Adipose tissue (tissue), 3 donors: ENCODE measurements around the gene ASB9. TPM values are rescaled to one million over a fixed set of nuclear protein-coding genes. Genes with fewer than 3 reads are reported as not detected.
"Not testable (repeated sequence)": the region's sequence is repeated elsewhere in the genome, so short reads cannot be mapped to it uniquely, and the experiment has no call there.

ENCODE experiments used
- H3K27ac ChIP-seq: one replicate; pipeline ENCODE4 v1.5.1; 2013; ENCODE audit warnings: low read depth, low read length
- WGBS, 3 donors: extraction: QIAGEN DNeasy Blood & Tissue Kit; methylation state at CpG; one replicate each; pipeline ENCODE4 v1.1.7; 2013; 5-methylcytosine and 5-hydroxymethylcytosine counted together
- polyA plus RNA-seq, 3 donors: library from polyadenylated mRNA; stranded (reverse); fragments of 200-250 nt; gene quantifications; one replicate each; pipeline ENCODE4 v1.2.3, GENCODE V29; 2013
- donor health status: healthy with polysubstance abuse.
- donor health status: Bipolar disorder and iron deficiency.
- donor health status: healthy.

The ASB9 gene, protein sequence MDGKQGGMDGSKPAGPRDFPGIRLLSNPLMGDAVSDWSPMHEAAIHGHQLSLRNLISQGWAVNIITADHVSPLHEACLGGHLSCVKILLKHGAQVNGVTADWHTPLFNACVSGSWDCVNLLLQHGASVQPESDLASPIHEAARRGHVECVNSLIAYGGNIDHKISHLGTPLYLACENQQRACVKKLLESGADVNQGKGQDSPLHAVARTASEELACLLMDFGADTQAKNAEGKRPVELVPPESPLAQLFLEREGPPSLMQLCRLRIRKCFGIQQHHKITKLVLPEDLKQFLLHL
- 10 to 100 TPM in 1 of 3 donors, 1 to 10 TPM in 2; 2.3 to 13.2 (median 3.9) TPM for polyA plus RNA-seq

GRCh38 chrX:15269618-15270521 lies at the start of gene ASB9:
TSS of gene ASB9 (minus strand) at chrX:15270083. CDS start at chrX:15269874, 209 bp downstream.
- 6 to 36% (median 19%) methylated on average over 15 of the region's 15 CpGs for WGBS, 3 donors
- no peak within 1 kb of the TSS for H3K27ac ChIP-seq

DNA sequence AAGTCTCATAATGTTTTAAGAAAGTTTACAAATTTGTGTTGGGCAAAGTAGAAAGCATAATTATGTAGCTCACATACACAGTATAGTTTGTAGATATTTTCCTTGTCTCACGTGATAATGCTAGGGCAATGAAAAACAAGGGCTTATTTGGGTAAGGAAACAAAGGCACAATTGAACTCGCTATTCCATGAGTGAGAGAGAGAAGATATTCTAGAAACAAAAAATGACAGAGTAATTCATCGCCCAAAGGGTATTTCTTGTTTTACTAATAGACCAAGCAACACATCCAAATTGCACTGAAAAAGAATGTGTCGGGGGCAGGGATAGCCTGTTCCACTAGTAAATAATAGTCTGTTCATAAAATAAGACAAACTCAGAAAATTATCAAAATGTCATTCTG lies 49.2 kb upstream of the ASB9 start:
- no peak overlapping the region for H3K27ac ChIP-seq
- 80 to 97% (median 96%) methylated on average over 4 of the region's 4 CpGs for WGBS, 3 donors

DNA sequence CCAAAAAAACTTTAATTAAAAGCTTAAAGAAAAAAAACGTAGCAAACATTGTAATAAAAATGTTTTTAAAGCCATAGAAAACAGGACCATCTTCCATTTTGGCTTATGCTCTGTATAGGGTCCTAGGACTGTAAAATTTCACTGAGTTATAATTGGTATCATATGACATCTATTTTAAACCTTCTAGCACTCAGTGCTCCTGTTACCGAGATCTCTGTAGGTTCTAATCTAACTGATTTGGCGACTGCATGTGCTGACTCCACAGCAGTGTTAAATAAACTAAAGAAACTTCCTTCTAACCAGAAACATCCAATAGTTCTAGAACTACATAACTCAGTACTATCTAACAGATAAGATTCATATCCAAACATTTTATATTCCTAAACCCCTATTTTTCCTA lies 45.6 kb upstream of the ASB9 start, which contains the start of gene ASB11:
Gene ASB11 (minus strand): TSS at position 132 of the 400 bp plus-strand sequence. CDS start 35 bp downstream, at position 97.
- H3K27ac ChIP-seq: no peak within 1 kb of the TSS
- 45 to 65% (median 55%) methylated on average over 3 of the region's 3 CpGs for WGBS, 3 donors

DNA sequence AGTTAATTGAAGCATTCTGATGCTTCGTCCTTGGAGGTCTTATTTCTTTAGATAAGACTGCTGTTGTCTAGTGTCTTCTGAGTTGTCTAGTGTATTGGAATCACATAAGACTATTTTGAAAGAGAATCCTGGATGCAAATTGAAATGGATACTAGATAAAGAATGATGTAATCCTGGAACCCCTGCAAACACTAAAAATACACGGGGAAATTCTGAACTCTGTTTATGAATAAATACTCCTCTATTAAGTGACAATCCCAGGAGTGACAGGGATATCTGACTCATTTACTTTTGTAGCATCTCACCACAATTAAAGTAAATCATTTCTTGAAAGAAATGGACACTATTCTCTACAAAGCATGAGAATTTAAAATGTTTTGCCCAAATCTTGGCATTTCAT lies 44.6 kb upstream of the ASB9 start:
- 50 to 53% (median 52%) methylated on average over 2 of the region's 2 CpGs for WGBS, 3 donors
- H3K27ac ChIP-seq: no peak overlapping the region

GRCh38 chrX:15311119-15311518 lies 41.2 kb upstream of the ASB9 start:
- WGBS, 3 donors: 74 to 86% (median 76%) methylated on average over 3 of the region's 3 CpGs
- no peak overlapping the region for H3K27ac ChIP-seq

- 7 to 44% (median 21%) methylated on average over 3 of the region's 3 CpGs for WGBS, 3 donors
- H3K27ac ChIP-seq: no peak overlapping the region
Observed at GRCh38 chrX:15310117-15310516, 40.2 kb upstream of the ASB9 start.

DNA sequence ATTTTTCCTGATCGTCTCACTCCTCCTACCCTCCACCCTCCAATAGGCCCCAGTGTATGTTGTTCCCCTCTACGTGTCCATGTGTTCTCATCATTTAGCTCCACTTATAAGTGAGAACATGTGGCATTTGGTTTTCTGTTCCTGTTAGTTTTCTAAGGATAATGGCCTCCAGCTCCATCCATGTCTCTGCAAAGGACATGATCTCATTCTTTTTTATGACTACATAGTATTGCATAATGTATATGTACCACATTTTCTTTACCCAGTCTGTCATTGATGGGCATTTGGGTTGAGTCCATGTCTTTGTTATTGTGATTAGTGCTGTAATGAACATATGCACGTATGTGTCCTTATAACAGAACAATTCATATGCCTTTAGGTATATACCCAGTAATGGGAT lies 36.0 kb upstream of the ASB9 start:
- 65 to 94% (median 90%) methylated on average over 3 of the region's 3 CpGs for WGBS, 3 donors

GRCh38 chrX:15301924-15302323 lies 32.0 kb upstream of the ASB9 start:
- no peak overlapping the region for H3K27ac ChIP-seq
- 38 to 47% (median 40%) methylated on average over 4 of the region's 4 CpGs for WGBS, 3 donors

More for the DNA sequence above, 36.0 kb upstream of the ASB9 start:
- H3K27ac ChIP-seq: not testable (repeated sequence)

GRCh38 chrX:15299941-15300851 lies 30.3 kb upstream of the ASB9 start:
- no peak overlapping the region for H3K27ac ChIP-seq
- 22 to 60% (median 58%) methylated on average over 4 of the region's 4 CpGs for WGBS, 3 donors

GRCh38 chrX:15298780-15299179 lies 28.9 kb upstream of the ASB9 start:
- no peak overlapping the region for H3K27ac ChIP-seq
- WGBS, 3 donors: 67 to 84% (median 82%) methylated on average over 3 of the region's 3 CpGs

DNA sequence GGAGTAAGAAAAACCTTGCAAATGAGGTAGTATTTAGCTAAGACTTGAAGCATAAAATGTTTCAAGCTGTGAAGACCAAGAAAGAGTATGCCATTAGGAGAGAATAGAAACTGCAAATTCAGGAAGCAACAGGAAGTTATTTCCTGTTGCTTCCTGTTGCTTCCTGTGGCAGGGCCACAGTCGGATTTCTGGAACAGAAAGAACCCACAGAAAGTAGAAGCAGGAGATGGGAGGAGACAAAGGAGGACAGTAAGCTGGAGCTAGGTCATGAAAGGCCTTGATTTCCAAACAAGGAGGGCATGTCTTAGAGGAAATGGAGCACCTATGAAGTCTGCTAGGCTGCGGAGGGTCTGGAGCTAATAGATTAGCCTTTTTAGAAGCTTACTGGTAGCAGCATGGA lies 28.3 kb upstream of the ASB9 start:
- 31 to 78% (median 41%) methylated on average over 2 of the region's 2 CpGs for WGBS, 3 donors
- no peak overlapping the region for H3K27ac ChIP-seq

GRCh38 chrX:15293451-15293850 lies 23.6 kb upstream of the ASB9 start:
- H3K27ac ChIP-seq: no peak overlapping the region
- 79 to 96% (median 92%) methylated on average over 2 of the region's 2 CpGs for WGBS, 3 donors

DNA sequence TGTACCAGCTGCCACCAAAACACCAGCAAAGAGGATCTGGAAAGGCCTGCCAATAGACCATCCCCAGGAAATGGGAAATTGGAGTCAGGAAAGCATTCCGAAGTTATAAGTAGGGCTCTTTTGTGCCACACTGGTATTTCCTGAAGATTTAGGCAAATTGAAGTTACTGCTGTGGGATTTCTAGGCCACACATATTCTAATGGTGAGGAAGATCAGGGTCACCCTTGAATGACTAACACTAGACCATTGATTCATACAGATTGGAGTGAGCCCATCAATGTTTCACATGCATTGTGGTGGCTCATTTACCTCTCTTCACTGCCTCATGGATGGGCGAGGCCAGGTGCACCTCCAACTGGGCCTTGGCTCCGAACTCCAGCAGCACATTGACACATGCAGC lies 23.0 kb upstream of the ASB9 start:
- 83 to 90% (median 88%) methylated on average over 3 of the region's 3 CpGs for WGBS, 3 donors
- H3K27ac ChIP-seq: no peak overlapping the region

DNA sequence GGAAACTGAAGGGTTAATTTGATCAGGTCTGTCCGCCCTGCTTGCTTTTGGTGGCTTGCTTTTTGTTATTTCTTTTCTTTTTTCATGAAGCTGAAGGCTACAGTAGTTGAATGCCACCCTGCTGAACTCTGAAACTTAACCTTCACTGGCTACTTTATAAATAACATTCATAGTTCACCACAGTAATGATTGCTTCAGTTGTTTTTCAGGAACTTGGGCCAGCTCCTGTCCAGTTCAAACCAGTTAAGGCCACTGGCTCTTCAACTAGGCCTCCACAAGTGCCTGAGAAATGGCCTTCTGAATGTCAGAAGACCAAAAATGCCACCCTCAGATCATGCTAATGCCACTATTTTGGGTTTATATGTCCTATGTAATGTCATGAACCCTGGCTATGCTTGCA lies 7.7 kb upstream of the ASB9 start:
- H3K27ac ChIP-seq: no peak overlapping the region
- WGBS, 3 donors: 27 to 60% (median 39%) methylated on average over 1 of the region's 1 CpG

DNA sequence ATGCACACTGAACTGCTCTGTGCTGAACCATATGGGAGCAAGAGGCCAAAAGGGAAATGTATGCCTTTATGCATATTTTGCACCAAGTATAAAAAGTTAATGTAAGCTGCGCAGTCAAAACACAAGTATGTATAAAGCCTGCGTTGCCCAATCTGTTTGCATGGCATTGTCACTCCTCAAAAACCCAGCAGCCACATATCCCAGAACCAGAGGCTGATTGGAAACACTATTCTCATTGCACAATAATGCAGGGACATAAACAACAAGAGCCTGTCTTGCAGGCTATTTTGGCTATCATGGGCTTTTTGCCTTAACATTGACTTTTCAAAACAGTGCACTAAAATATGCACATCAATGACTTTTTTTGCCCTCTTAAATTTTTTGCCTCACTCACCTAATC lies 5.1 kb upstream of the ASB9 start:
- WGBS, 3 donors: 89 to 97% (median 92%) methylated on average over 2 of the region's 2 CpGs
- no peak overlapping the region for H3K27ac ChIP-seq

- 88 to 96% (median 96%) methylated on average over 10 of the region's 10 CpGs for whole genome bisulfite sequencing, 3 donors
- H3K27ac ChIP-seq: not testable (repeated sequence)
Observed at GRCh38 chrX:15273275-15273674, 3.4 kb upstream of the ASB9 start.

DNA sequence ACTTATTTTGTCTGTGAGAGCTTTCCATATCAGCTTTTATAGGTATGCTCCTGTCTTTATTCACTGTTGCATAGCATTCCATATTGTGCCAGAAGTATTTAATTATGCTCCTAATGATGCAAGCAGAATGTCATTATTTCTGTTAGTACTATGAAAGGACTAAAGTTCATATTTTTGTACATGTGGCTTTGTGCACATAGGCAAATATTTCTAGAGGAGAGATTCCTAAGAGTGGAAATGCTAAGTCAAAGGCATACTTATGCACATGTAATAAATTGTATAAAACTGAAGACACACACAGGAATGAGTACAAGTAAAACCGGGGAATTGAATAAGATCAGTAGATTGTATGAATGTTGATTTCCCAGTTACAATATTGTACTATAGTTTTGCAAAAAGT lies 1.9 kb upstream of the ASB9 start:
- no peak overlapping the region for H3K27ac ChIP-seq
- 59 to 92% (median 91%) methylated on average over 1 of the region's 1 CpG for WGBS, 3 donors

GRCh38 chrX:15269120-15269519 lies 763 bp downstream of the ASB9 start:
- WGBS, 3 donors: 53 to 90% (median 85%) methylated on average over 1 of the region's 1 CpG
- H3K27ac ChIP-seq: no peak overlapping the region
